ENCODE measurements around the gene DCTN2. TPM values are rescaled to one million over a fixed set of nuclear protein-coding genes. Genes with fewer than 3 reads are reported as not detected.

Gene DCTN2
- total and polyA plus RNA-seq, 2 donors (not counting 3 experiments of a cell fraction or from before 2014, with no cell fraction given) = 146 to 161 TPM

DNA sequence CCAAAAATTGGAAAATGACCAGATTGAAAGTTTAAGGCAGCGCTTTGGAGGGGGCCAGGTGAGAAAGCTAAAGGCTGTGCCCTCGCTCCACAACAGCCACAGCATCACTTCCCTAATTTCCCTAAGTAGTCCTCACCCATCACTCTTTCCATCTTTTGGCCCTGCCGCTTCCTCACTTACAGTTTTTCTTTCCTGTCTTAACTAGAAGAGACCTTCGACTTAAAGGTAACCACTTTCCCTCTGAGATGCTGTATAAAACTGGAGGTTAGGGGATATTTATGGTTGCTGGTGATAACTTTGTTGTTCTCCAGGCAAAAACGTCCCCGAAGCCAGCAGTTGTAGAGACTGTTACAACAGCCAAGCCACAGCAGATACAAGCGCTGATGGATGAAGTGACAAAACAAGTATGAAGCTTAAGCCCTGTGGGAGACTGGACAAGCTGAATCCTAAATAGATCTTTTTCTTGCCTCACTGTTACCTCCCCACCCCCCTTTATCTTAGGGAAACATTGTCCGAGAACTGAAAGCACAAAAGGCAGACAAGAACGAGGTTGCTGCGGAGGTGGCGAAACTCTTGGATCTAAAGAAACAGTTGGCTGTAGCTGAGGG lies 31.0 kb downstream of the DCTN2 start:
- H3K27ac ChIP-seq (ENCODE audit: insufficient read depth, low read depth, low read length) = no peak overlapping the region
- BruUV-seq (replicated peaks) = TSS peak; percentile 5
- dilution Hi-C loops (cut with MboI; ENCODE audit: extremely low pct_ligation_motif_present, low sequenced_read_pairs) = no loop called here
- H3K4me2 ChIP-seq (ENCODE audit: insufficient read depth, low read length) = no peak overlapping the region
- H4K20me1 ChIP-seq (replicated peaks; ENCODE audit: control insufficient read depth, extremely low read depth, insufficient read depth, low read length) = no peaks in the 10 kb centered on the region
- no peaks in the 10 kb centered on the region for H3K9me1 ChIP-seq (replicated peaks; ENCODE audit: control insufficient read depth, extremely low read depth, insufficient read depth, low read length)
- peaks cover 23% of the 10 kb centered on the region for H3K79me2 ChIP-seq (ENCODE audit: control insufficient read depth, insufficient read depth, low read length)
- intact Hi-C loops (cut with micrococcal nuclease) = no loop called here
- peaks cover 23% of the 10 kb centered on the region for H3K4me1 ChIP-seq (ENCODE audit: control insufficient read depth, extremely low read depth, insufficient read depth, low read length)
- TF ChIP-seq MYC (IDR thresholded peaks at IDR 0.05; ENCODE audit: low read depth, low read length) (no peak), POLR2AphosphoS5 (IDR thresholded peaks at IDR 0.05; ENCODE audit: insufficient read depth, low read depth, low read length) (no peak), JUN (IDR thresholded peaks at IDR 0.05; ENCODE audit: borderline replicate concordance, insufficient read depth, insufficient read length, low read depth) (no peak), FOS (IDR thresholded peaks at IDR 0.05; ENCODE audit: borderline replicate concordance, insufficient read depth, low read length) (no peak), GATA2 (IDR thresholded peaks at IDR 0.05; ENCODE audit: insufficient read depth, insufficient read length, low read depth, low read length) (no peak), EZH2 (IDR thresholded peaks at IDR 0.05; ENCODE audit: borderline replicate concordance, low read depth, low read length, severe bottlenecking) (no peak)
- TF ChIP-seq, protein P1, sequence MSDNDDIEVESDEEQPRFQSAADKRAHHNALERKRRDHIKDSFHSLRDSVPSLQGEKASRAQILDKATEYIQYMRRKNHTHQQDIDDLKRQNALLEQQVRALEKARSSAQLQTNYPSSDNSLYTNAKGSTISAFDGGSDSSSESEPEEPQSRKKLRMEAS (IDR thresholded peaks at IDR 0.05; ENCODE audit: insufficient read depth, insufficient read length) = no peak
- TF ChIP-seq, protein P2, sequence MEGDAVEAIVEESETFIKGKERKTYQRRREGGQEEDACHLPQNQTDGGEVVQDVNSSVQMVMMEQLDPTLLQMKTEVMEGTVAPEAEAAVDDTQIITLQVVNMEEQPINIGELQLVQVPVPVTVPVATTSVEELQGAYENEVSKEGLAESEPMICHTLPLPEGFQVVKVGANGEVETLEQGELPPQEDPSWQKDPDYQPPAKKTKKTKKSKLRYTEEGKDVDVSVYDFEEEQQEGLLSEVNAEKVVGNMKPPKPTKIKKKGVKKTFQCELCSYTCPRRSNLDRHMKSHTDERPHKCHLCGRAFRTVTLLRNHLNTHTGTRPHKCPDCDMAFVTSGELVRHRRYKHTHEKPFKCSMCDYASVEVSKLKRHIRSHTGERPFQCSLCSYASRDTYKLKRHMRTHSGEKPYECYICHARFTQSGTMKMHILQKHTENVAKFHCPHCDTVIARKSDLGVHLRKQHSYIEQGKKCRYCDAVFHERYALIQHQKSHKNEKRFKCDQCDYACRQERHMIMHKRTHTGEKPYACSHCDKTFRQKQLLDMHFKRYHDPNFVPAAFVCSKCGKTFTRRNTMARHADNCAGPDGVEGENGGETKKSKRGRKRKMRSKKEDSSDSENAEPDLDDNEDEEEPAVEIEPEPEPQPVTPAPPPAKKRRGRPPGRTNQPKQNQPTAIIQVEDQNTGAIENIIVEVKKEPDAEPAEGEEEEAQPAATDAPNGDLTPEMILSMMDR (IDR thresholded peaks at IDR 0.05; ENCODE audit: extremely low read depth in 1 of 2, insufficient read depth in 1 of 2, low read depth in 1 of 2, low read length in 2 of 2) = no peak
- ChIA-PET POLR2A (interaction anchor here (0.9 kb wide), 1 partner anchor 17 kb away, joined by 4 read pairs; no protein-coding TSS in a partner anchor), CTCF (interaction anchor here (1.8 kb wide), 1 partner anchor 11 kb away, joined by 4 read pairs; no protein-coding TSS in a partner anchor)
- no peaks in the 10 kb centered on the region for H3K9me3 ChIP-seq (replicated peaks; ENCODE audit: control insufficient read depth, insufficient read depth, low read length)
- DNase-seq (ENCODE audit: low read depth, low spot score) = no peak
- no peak for FAIRE-seq
- H3K9ac ChIP-seq (replicated peaks; ENCODE audit: extremely low read depth, insufficient read depth, low read length) = no peak overlapping the region
- H3K4me3 ChIP-seq (replicated peaks in 1 of 3; ENCODE audit: insufficient read depth in 1 of 3, low read depth in 1 of 3, low read length in 3 of 3) = no peak overlapping the region
- H2AFZ ChIP-seq (ENCODE audit: low read depth, low read length) = no peak overlapping the region
- no peaks in the 10 kb centered on the region for H3K27me3 ChIP-seq (ENCODE audit: control insufficient read depth in 2 of 2, insufficient read depth in 2 of 2, low read length in 2 of 2)
- H3K36me3 ChIP-seq (ENCODE audit: control insufficient read depth in 2 of 2, extremely low read depth in 1 of 2, insufficient read depth in 2 of 2, low read length in 2 of 2) = peaks cover 33 to 45% of the 10 kb centered on the region in 2 experiments

Data from endothelial cell of umbilical vein (primary cell).